Caco-2 (cell line): Measurements from ENCODE around the gene LAMC1. TPM values are rescaled to one million over a fixed set of nuclear protein-coding genes. Genes with fewer than 3 reads are reported as not detected.

ENCODE experiments used
- BruUV-seq: library from RNA; stranded (reverse); fragments of 400-500 nt; replicated peaks from 2 replicates; lab custom pipeline; 2021; lab: Mats Ljungman, UMichigan
- CTCF ChIA-PET: fragments of 300-600 bp; sonication (Branson Sonifier 250); formaldehyde crosslinking; loops from one replicate; lab custom pipeline; 2022; ENCODE audit warnings: antibody characterized with exemption; lab: Charles Lee
- POLR2A ChIA-PET: fragments of 300-600 bp; sonication (Branson Sonifier 250); formaldehyde crosslinking; loops from one replicate; lab custom pipeline; 2022; ENCODE audit warnings: antibody characterized with exemption; lab: Charles Lee
- DNase-seq, 2 experiments: peaks; one replicate each; pipeline versions ENCODE4 v3.0.0 to v3.0.0-alpha.2; 2020 to 2022
- H3K27me3 ChIP-seq: replicated peaks from 2 replicates; pipeline ENCODE4 v1.6.0; 2011; ENCODE audit warnings: low read length; ENCODE audit not compliant: control insufficient read depth, insufficient read depth
- H3K36me3 ChIP-seq: 2 replicates; pipeline ENCODE4 v1.5.1; 2011; ENCODE audit warnings: low read length; ENCODE audit not compliant: control insufficient read depth, insufficient read depth
- H3K4me1 ChIP-seq: fragments of 250-450 bp; sonication (Bioruptor Pico); 2 replicates; pipeline ENCODE4 v1.5.1; 2020; ENCODE audit warnings: mild to moderate bottlenecking
- H3K4me3 ChIP-seq: 2 replicates; pipeline ENCODE4 v1.5.1; 2011; ENCODE audit warnings: low read depth, mild to moderate bottlenecking, control low read depth, low read length
- H3K9me3 ChIP-seq: fragments of 250-450 bp; sonication (Bioruptor Pico); 2 replicates; pipeline ENCODE4 v1.5.1; 2020; ENCODE audit warnings: mild to moderate bottlenecking, moderate library complexity
- H3K27ac Mint-ChIP-seq: one replicate; pipeline ENCODE4 v1.8.0; 2022; ENCODE audit warnings: mixed read lengths; ENCODE audit not compliant: unreplicated experiment
- H3K27me3 Mint-ChIP-seq: one replicate; pipeline ENCODE4 v1.8.0; 2022; ENCODE audit warnings: mixed read lengths; ENCODE audit not compliant: insufficient read depth, unreplicated experiment
- H3K36me3 Mint-ChIP-seq: one replicate; pipeline ENCODE4 v1.8.0; 2022; ENCODE audit warnings: mild to moderate bottlenecking, mixed read lengths; ENCODE audit not compliant: insufficient read depth, unreplicated experiment
- H3K4me1 Mint-ChIP-seq: one replicate; pipeline ENCODE4 v1.8.0; 2022; ENCODE audit warnings: low read depth, mixed read lengths; ENCODE audit not compliant: unreplicated experiment
- H3K4me3 Mint-ChIP-seq: one replicate; pipeline ENCODE4 v1.8.0; 2022; ENCODE audit warnings: mild to moderate bottlenecking, moderate library complexity, mixed read lengths; ENCODE audit not compliant: unreplicated experiment
- H3K9me3 Mint-ChIP-seq: one replicate; pipeline ENCODE4 v1.8.0; 2022; ENCODE audit warnings: mixed read lengths; ENCODE audit not compliant: unreplicated experiment
- intact Hi-C: fragments of 100-400 bp; cut with micrococcal nuclease; formaldehyde crosslinking; loops from one replicate; pipeline ENCODE4 v1.10.0; 2022; ENCODE audit not compliant: unreplicated experiment
- total RNA-seq: library from RNA; stranded (reverse); gene quantifications from 2 replicates; pipeline ENCODE4 v1.2.3, GENCODE V29; 2022
- TF ChIP-seq, protein P1 (sequence below), 2 experiments: fragments of 200-600 bp in 1 of 2; IDR thresholded peaks; 1 replicate in 1 of 2; 2 replicates in 1 of 2; pipeline versions ENCODE4 v1.5.1 to v1.8.0; 2011 to 2022; ENCODE audit warnings: antibody characterized with exemption in 1 of 2, control low read depth in 1 of 2, inconsistent platforms in 1 of 2, low read depth in 1 of 2, low read length in 1 of 2, mild to moderate bottlenecking in 1 of 2, moderate library complexity in 1 of 2; ENCODE audit not compliant: insufficient read depth in 1 of 2, severe bottlenecking in 1 of 2, unreplicated experiment in 1 of 2

LAMC1 gene
- total RNA-seq, 1 experiment from 2014 or later, result 323 TPM

GRCh38 chr1:183077097-183077496, 53.9 kb downstream of the LAMC1 start:
- POLR2A ChIA-PET, result no interaction called here
- Mint-ChIP-seq H3K36me3 (peaks cover 24% of the 10 kb centered on the region), H3K4me1 (peaks cover 27% of the 10 kb centered on the region), H3K27me3 (no peaks in the 10 kb centered on the region), H3K9me3 (peaks cover 7% of the 10 kb centered on the region), H3K27ac (no peak overlapping the region), H3K4me3 (no peak overlapping the region)
- no TSS peak for BruUV-seq
- CTCF ChIA-PET, result no interaction called here
- DNase-seq, result no peak
- Histone ChIP-seq H3K4me3 (no peak overlapping the region), H3K36me3 (no peaks in the 10 kb centered on the region), H3K9me3 (no peaks in the 10 kb centered on the region), H3K4me1 (peaks cover 43% of the 10 kb centered on the region), H3K27me3 (no peaks in the 10 kb centered on the region)
- intact Hi-C loops, result no loop called here
- TF ChIP-seq, protein P1, sequence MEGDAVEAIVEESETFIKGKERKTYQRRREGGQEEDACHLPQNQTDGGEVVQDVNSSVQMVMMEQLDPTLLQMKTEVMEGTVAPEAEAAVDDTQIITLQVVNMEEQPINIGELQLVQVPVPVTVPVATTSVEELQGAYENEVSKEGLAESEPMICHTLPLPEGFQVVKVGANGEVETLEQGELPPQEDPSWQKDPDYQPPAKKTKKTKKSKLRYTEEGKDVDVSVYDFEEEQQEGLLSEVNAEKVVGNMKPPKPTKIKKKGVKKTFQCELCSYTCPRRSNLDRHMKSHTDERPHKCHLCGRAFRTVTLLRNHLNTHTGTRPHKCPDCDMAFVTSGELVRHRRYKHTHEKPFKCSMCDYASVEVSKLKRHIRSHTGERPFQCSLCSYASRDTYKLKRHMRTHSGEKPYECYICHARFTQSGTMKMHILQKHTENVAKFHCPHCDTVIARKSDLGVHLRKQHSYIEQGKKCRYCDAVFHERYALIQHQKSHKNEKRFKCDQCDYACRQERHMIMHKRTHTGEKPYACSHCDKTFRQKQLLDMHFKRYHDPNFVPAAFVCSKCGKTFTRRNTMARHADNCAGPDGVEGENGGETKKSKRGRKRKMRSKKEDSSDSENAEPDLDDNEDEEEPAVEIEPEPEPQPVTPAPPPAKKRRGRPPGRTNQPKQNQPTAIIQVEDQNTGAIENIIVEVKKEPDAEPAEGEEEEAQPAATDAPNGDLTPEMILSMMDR (IDR thresholded peaks at IDR 0.05; ENCODE audit: insufficient read depth in 1 of 2, low read depth in 1 of 2, low read length in 1 of 2, severe bottlenecking in 1 of 2, unreplicated experiment in 1 of 2), result no peak

- DNase-seq, result no peak
- peaks cover 9% of the 10 kb centered on the region for H3K9me3 Mint-ChIP-seq
- H3K4me1 ChIP-seq, result peaks cover 36% of the 10 kb centered on the region
- POLR2A ChIA-PET, result no interaction called here
- peaks cover 41% of the 10 kb centered on the region for H3K4me1 Mint-ChIP-seq
- H3K9me3 ChIP-seq, result no peaks in the 10 kb centered on the region
- H3K36me3 ChIP-seq, result no peaks in the 10 kb centered on the region
- no peak overlapping the region for H3K4me3 ChIP-seq
- TF ChIP-seq, protein P1 (IDR thresholded peaks at IDR 0.05; ENCODE audit: insufficient read depth in 1 of 2, low read depth in 1 of 2, low read length in 1 of 2, severe bottlenecking in 1 of 2, unreplicated experiment in 1 of 2), result no peak
- no TSS peak for BruUV-seq
- peaks cover 20% of the 10 kb centered on the region for H3K36me3 Mint-ChIP-seq
- intact Hi-C loops, result no loop called here
- no peaks in the 10 kb centered on the region for H3K27me3 Mint-ChIP-seq
- no peak overlapping the region for H3K4me3 Mint-ChIP-seq
- no peaks in the 10 kb centered on the region for H3K27me3 ChIP-seq
- no peak overlapping the region for H3K27ac Mint-ChIP-seq
- CTCF ChIA-PET, result no interaction called here
These were observed 56.6 kb downstream of the LAMC1 start for GRCh38 chr1:183079712-183080388.

GRCh38 chr1:183080406-183080805, 57.2 kb downstream of the LAMC1 start:
- H3K27me3 ChIP-seq, result no peaks in the 10 kb centered on the region
- Mint-ChIP-seq H3K4me3 (no peak overlapping the region), H3K9me3 (peaks cover 9% of the 10 kb centered on the region), H3K27me3 (no peaks in the 10 kb centered on the region), H3K27ac (no peak overlapping the region), H3K4me1 (peaks cover 45% of the 10 kb centered on the region), H3K36me3 (peaks cover 25% of the 10 kb centered on the region)
- no peaks in the 10 kb centered on the region for H3K36me3 ChIP-seq
- intact Hi-C loops, result no loop called here
- no peak overlapping the region for H3K4me3 ChIP-seq
- peaks cover 37% of the 10 kb centered on the region for H3K4me1 ChIP-seq
- H3K9me3 ChIP-seq, result no peaks in the 10 kb centered on the region
- ChIA-PET CTCF (no interaction called here), POLR2A (no interaction called here)
- TF ChIP-seq, protein P1 (IDR thresholded peaks at IDR 0.05; ENCODE audit: insufficient read depth in 1 of 2, low read depth in 1 of 2, low read length in 1 of 2, severe bottlenecking in 1 of 2, unreplicated experiment in 1 of 2), result no peak
- no TSS peak for BruUV-seq
- no peak for DNase-seq
